B cell (primary cell): ENCODE results near the gene SLC25A48. TPM values are rescaled to one million over a fixed set of nuclear protein-coding genes. Genes with fewer than 3 reads are reported as not detected.
A peak's percentile ranks its signal among the peaks of the same experiment; 100 is the strongest.
"Not testable (repeated sequence)": the region's sequence is repeated elsewhere in the genome, so short reads cannot be mapped to it uniquely, and the experiment has no call there.

ENCODE experiments used
- ATAC-seq: fragments of 200-7000 bp; cut with Tn5 transposase; one replicate; pipeline ENCODE4 v1.10.0; 2021; ENCODE audit warnings: low read depth, mild to moderate bottlenecking, moderate number of reproducible peaks, moderate library complexity
- CTCF ChIA-PET: fragments of 350-600 bp; sonication (Branson Sonifier 250); formaldehyde crosslinking; loops from one replicate; lab custom pipeline; 2021; ENCODE audit warnings: antibody characterized with exemption, inconsistent platforms; lab: Charles Lee
- POLR2A ChIA-PET: fragments of 350-600 bp; sonication (Branson Sonifier 250); formaldehyde crosslinking; loops from one replicate; lab custom pipeline; 2021; ENCODE audit warnings: antibody characterized with exemption; lab: Charles Lee
- DNase-seq: peaks from one replicate; pipeline ENCODE4 v3.0.0; 2013
- H2AFZ ChIP-seq: 2 replicates; pipeline ENCODE4 v1.6.1; 2012; ENCODE audit warnings: mild to moderate bottlenecking, low read depth, low read length; ENCODE audit not compliant: insufficient read depth, poor library complexity, severe bottlenecking
- H3K27ac ChIP-seq, 2 donors: 1 replicate in 1 of 2; 2 replicates in 1 of 2; pipeline ENCODE4 v1.5.1; 2012 to 2013; ENCODE audit warnings: low read length in 2 of 2, mild to moderate bottlenecking in 2 of 2, moderate library complexity in 1 of 2
- H3K27me3 ChIP-seq, 4 experiments: fragments of 200-600 bp in 1 of 4; sonication (generic) in 1 of 4; replicated peaks in 1 of 4; 1 replicate in 2 of 4; 2 replicates in 2 of 4; pipeline versions ENCODE4 v1.6.1 to v1.7.0; 2013 to 2016; ENCODE audit warnings: low read length in 3 of 4, mild to moderate bottlenecking in 2 of 4, mixed read lengths in 1 of 4, moderate library complexity in 1 of 4; ENCODE audit not compliant: insufficient read depth in 4 of 4, control insufficient read depth in 3 of 4; ENCODE audit errors: control extremely low read depth in 1 of 4
- H3K36me3 ChIP-seq, 2 experiments: replicated peaks in 1 of 2; 1 replicate in 1 of 2; 2 replicates in 1 of 2; pipeline versions ENCODE4 v1.6.1 to v1.7.1; 2013; ENCODE audit warnings: low read length in 1 of 2; ENCODE audit not compliant: insufficient read depth in 2 of 2, control insufficient read depth in 1 of 2; ENCODE audit errors: control extremely low read depth in 1 of 2, extremely low read depth in 1 of 2
- H3K4me1 ChIP-seq, 2 donors: fragments of 200-600 bp in 1 of 2; sonication (generic) in 1 of 2; 1 replicate in 1 of 2; 2 replicates in 1 of 2; pipeline versions ENCODE4 v1.5.1 to v1.6.1; 2013 to 2017; ENCODE audit warnings: low read length in 2 of 2; ENCODE audit not compliant: control insufficient read depth in 2 of 2, insufficient read depth in 2 of 2
- H3K4me2 ChIP-seq: replicated peaks from 2 replicates; pipeline ENCODE3; 2012; ENCODE audit warnings: mild to moderate bottlenecking, low read depth, low read length; ENCODE audit not compliant: poor library complexity, severe bottlenecking
- H3K4me3 ChIP-seq, 5 experiments: fragments of 200-600 bp in 1 of 5; sonication (generic) in 1 of 5; 1 replicate in 3 of 5; 2 replicates in 2 of 5; pipeline versions ENCODE4 v1.5.1 to v1.7.0; 2011 to 2016; ENCODE audit warnings: low read length in 4 of 5, mild to moderate bottlenecking in 4 of 5, low read depth in 2 of 5, control low read depth in 1 of 5, moderate library complexity in 1 of 5; ENCODE audit not compliant: insufficient read depth in 1 of 5; ENCODE audit errors: control extremely low read depth in 1 of 5, extremely low read depth in 1 of 5
- H3K79me2 ChIP-seq: fragments of 200-600 bp; sonication (generic); one replicate; pipeline ENCODE4 v1.6.0; 2016; ENCODE audit warnings: low read length; ENCODE audit not compliant: control insufficient read depth, insufficient read depth
- H3K9ac ChIP-seq: fragments of 200-600 bp; sonication (generic); 2 replicates; pipeline ENCODE4 v1.6.1; 2017; ENCODE audit warnings: mild to moderate bottlenecking, low read length, moderate library complexity
- H3K9me3 ChIP-seq, 3 donors: one replicate each; pipeline versions ENCODE4 v1.6.1 to v1.7.1; 2013; ENCODE audit warnings: low read length in 2 of 3; ENCODE audit not compliant: control insufficient read depth in 2 of 3, insufficient read depth in 1 of 3; ENCODE audit errors: control extremely low read depth in 1 of 3
- H4K20me1 ChIP-seq: 2 replicates; pipeline ENCODE4 v1.6.0; 2012; ENCODE audit warnings: mild to moderate bottlenecking, low read length; ENCODE audit not compliant: insufficient read depth, control insufficient read depth, poor library complexity, severe bottlenecking
- H3K27ac Mint-ChIP-seq: one replicate; pipeline ENCODE4 v1.8.0; 2021; ENCODE audit warnings: mixed read lengths
- H3K27me3 Mint-ChIP-seq: one replicate; pipeline ENCODE4 v1.8.0; 2021; ENCODE audit warnings: mixed read lengths
- H3K4me1 Mint-ChIP-seq: one replicate; pipeline ENCODE4 v1.8.0; 2021; ENCODE audit warnings: mixed read lengths
- H3K4me3 Mint-ChIP-seq: one replicate; pipeline ENCODE4 v1.8.0; 2021; ENCODE audit warnings: mixed read lengths
- H3K9me3 Mint-ChIP-seq: one replicate; pipeline ENCODE4 v1.8.0; 2022; ENCODE audit warnings: mixed read lengths; ENCODE audit not compliant: insufficient read depth
- CTCF ChIP-seq: fragments of 200-600 bp; IDR thresholded peaks from one replicate; pipeline ENCODE4 v1.8.0; 2022; ENCODE audit warnings: antibody characterized with exemption, mild to moderate bottlenecking
- EZH2 ChIP-seq: IDR thresholded peaks from 2 replicates; pipeline ENCODE4 v1.6.1; 2012; ENCODE audit warnings: borderline replicate concordance, low read depth, mild to moderate bottlenecking, moderate library complexity, low read length; ENCODE audit not compliant: insufficient read depth, poor library complexity, severe bottlenecking
- WGBS: methylation state at CpG from one replicate; pipeline ENCODE4 v1.1.5; 2013; ENCODE audit warnings: missing lambda C conversion rate; ENCODE audit not compliant: insufficient coverage; 5-methylcytosine and 5-hydroxymethylcytosine counted together
- intact Hi-C: fragments of 100-400 bp; cut with micrococcal nuclease; formaldehyde crosslinking; loops from one replicate; pipeline ENCODE4 v1.10.0; 2022
- polyA plus RNA-seq: library from polyadenylated mRNA; depleted of rRNA; stranded (reverse); fragments of >200 nt; gene quantifications from 2 replicates; pipeline ENCODE4 v1.2.3, GENCODE V29; 2012
- total RNA-seq, 2 donors: library from RNA; stranded (reverse); fragments of 120-200 nt in 1 of 2; gene quantifications; 1 replicate in 1 of 2; 2 replicates in 1 of 2; pipeline versions ENCODE4 v1.2.3 to v1.2.4, GENCODE V29; 2013 to 2022

Gene SLC25A48
- total and polyA plus RNA-seq, 2 donors (not counting 1 experiment from before 2014, with no cell fraction given), result not detected

GRCh38 chr5:135833961-135834638, 363 bp upstream of the SLC25A48 start:
- POLR2A ChIA-PET, result no interaction called here
- H3K27me3 ChIP-seq, result peaks cover 0 to 30% (median 1%) of the 10 kb centered on the region in 4 experiments
- H3K27ac Mint-ChIP-seq, result no peak overlapping the region
- no peaks in the 10 kb centered on the region for H3K36me3 ChIP-seq
- H3K4me3 Mint-ChIP-seq, result no peak overlapping the region
- H2AFZ ChIP-seq, result no peak overlapping the region
- peaks cover 45% of the 10 kb centered on the region for H3K27me3 Mint-ChIP-seq
- CTCF ChIA-PET, result interaction anchor here (0.8 kb wide), 1 partner anchor 13 kb away, joined by 3 read pairs; no protein-coding TSS in a partner anchor
- peaks cover 2% of the 10 kb centered on the region for H3K9me3 Mint-ChIP-seq
- peaks cover 4% of the 10 kb centered on the region for H3K4me1 Mint-ChIP-seq
- TF ChIP-seq EZH2 (no peak), CTCF (peak; percentile 43)
- H3K4me3 ChIP-seq, result no peak overlapping the region
- H3K79me2 ChIP-seq, result no peaks in the 10 kb centered on the region
- DNase-seq (no peak), ATAC-seq (no peak)
- H3K4me1 ChIP-seq, result peaks cover 3 to 7% of the 10 kb centered on the region in 2 donors
- WGBS, result 25% methylated on average over 14 of the region's 16 CpGs
- peaks cover 0 to 14% (median 6%) of the 10 kb centered on the region in 3 donors for H3K9me3 ChIP-seq
- H3K9ac ChIP-seq, result no peak overlapping the region
- no peak overlapping the region for H3K4me2 ChIP-seq
- no peaks in the 10 kb centered on the region for H4K20me1 ChIP-seq
- H3K27ac ChIP-seq, result no peak overlapping the region
- intact Hi-C loops, result no loop called here

- H3K9ac ChIP-seq, result no peak overlapping the region
- no peak overlapping the region for H3K4me2 ChIP-seq
- peaks cover 0 to 27% (median 1%) of the 10 kb centered on the region in 4 experiments for H3K27me3 ChIP-seq
- no peak overlapping the region for H3K27ac Mint-ChIP-seq
- DNase-seq (no peak), ATAC-seq (no peak)
- H3K79me2 ChIP-seq, result no peaks in the 10 kb centered on the region
- peaks cover 4% of the 10 kb centered on the region for H3K4me1 Mint-ChIP-seq
- H3K27me3 Mint-ChIP-seq, result peaks cover 37% of the 10 kb centered on the region
- WGBS, result 88% methylated on average over 2 of the region's 7 CpGs
- intact Hi-C loops, result no loop called here
- no peaks in the 10 kb centered on the region for H4K20me1 ChIP-seq
- H3K9me3 Mint-ChIP-seq, result peaks cover 2% of the 10 kb centered on the region
- H2AFZ ChIP-seq, result no peak overlapping the region
- H3K36me3 ChIP-seq, result no peaks in the 10 kb centered on the region
- POLR2A ChIA-PET, result no interaction called here
- peaks cover 3 to 7% of the 10 kb centered on the region in 2 donors for H3K4me1 ChIP-seq
- TF ChIP-seq CTCF, result no peak
- TF ChIP-seq EZH2, result no peak
- CTCF ChIA-PET, result no interaction called here
- H3K9me3 ChIP-seq, result peaks cover 0 to 14% (median 6%) of the 10 kb centered on the region in 3 donors
- no peak overlapping the region for H3K27ac ChIP-seq
- no peak overlapping the region for H3K4me3 ChIP-seq
- H3K4me3 Mint-ChIP-seq, result no peak overlapping the region
Measured at GRCh38 chr5:135835766-135836165, 1.3 kb downstream of the SLC25A48 start.

- CTCF ChIA-PET, ATAC-seq, H3K4me1 ChIP-seq, POLR2A ChIA-PET, H3K36me3 ChIP-seq, H3K27ac Mint-ChIP-seq, H3K27ac ChIP-seq, H3K9ac ChIP-seq, H2AFZ ChIP-seq, intact Hi-C loops, H3K4me2 ChIP-seq, H3K79me2 ChIP-seq, H4K20me1 ChIP-seq, H3K4me3 ChIP-seq, H3K9me3 Mint-ChIP-seq, H3K4me1 Mint-ChIP-seq, DNase-seq, H3K4me3 Mint-ChIP-seq: not testable (repeated sequence)
- peaks cover 27% of the 10 kb centered on the region for H3K27me3 Mint-ChIP-seq
- peaks cover 0 to 20% (median 1%) of the 10 kb centered on the region in 4 experiments for H3K27me3 ChIP-seq
- peaks cover 0 to 14% (median 6%) of the 10 kb centered on the region in 3 donors for H3K9me3 ChIP-seq
Measured at GRCh38 chr5:135838395-135838794, 3.9 kb downstream of the SLC25A48 start.
